HepG2 (cell line): Measurements from ENCODE around the gene LNX2. TPM values are rescaled to one million over a fixed set of nuclear protein-coding genes. Genes with fewer than 3 reads are reported as not detected.

Source experiments
- ATAC-seq: fragments of 200-7000 bp; cut with Tn5 transposase; 3 replicates; pipeline ENCODE4 v1.9.1; 2020; ENCODE audit warnings: mild to moderate bottlenecking, moderate library complexity
- BruUV-seq: library from RNA; stranded (reverse); fragments of 400-500 nt; replicated peaks from 2 replicates; lab custom pipeline; 2021; lab: Mats Ljungman, UMichigan
- CTCF ChIA-PET: fragments of 300-600 bp; formaldehyde crosslinking; extraction: SDS; loops from one replicate; lab custom pipeline; 2021; ENCODE audit warnings: low total read pairs, inconsistent platforms, low intra/inter-chr PET ratio; lab: Yijun Ruan, JAX
- POLR2A ChIA-PET: fragments of 350-600 bp; sonication (Branson Sonifier 250); formaldehyde crosslinking; loops from one replicate; lab custom pipeline; 2020; ENCODE audit warnings: antibody characterized with exemption, inconsistent platforms; lab: Yijun Ruan, JAX
- DNase-seq: peaks from one replicate; pipeline ENCODE4 v3.0.0-alpha.2; 2015; ENCODE audit warnings: low spot score
- FAIRE-seq: peaks from 3 replicates; lab custom pipeline; 2011; peaks lifted over from hg19 to GRCh38; lab: Jason Lieb, UNC
- H2AFZ ChIP-seq: one replicate; pipeline ENCODE4 v1.6.1; 2011; ENCODE audit warnings: low read length, inconsistent platforms
- H3K27ac ChIP-seq: fragments of 300-600 bp; 3 replicates; pipeline ENCODE4 v1.8.0; 2011; ENCODE audit warnings: mixed run types, mild to moderate bottlenecking, mixed read lengths, low read length, inconsistent platforms; ENCODE audit not compliant: insufficient read depth; ENCODE audit errors: extremely low read length
- H3K27me3 ChIP-seq, 2 experiments: fragments of 200-600 bp in 1 of 2; 2 replicates in 1 of 2; 3 replicates in 1 of 2; pipeline versions ENCODE4 v1.6.0 to v1.8.0; 2011; ENCODE audit warnings: low read length in 2 of 2, mild to moderate bottlenecking in 2 of 2, moderate library complexity in 2 of 2, inconsistent platforms in 1 of 2; ENCODE audit not compliant: insufficient read depth in 2 of 2, control insufficient read depth in 1 of 2
- H3K36me3 ChIP-seq, 2 experiments: fragments of 200-600 bp in 1 of 2; replicated peaks in 1 of 2; 2 replicates in 1 of 2; 3 replicates in 1 of 2; pipeline versions ENCODE4 v1.5.1 to v1.8.0; 2011; ENCODE audit warnings: low read length in 2 of 2, inconsistent platforms in 1 of 2; ENCODE audit not compliant: insufficient read depth in 2 of 2, control insufficient read depth in 1 of 2
- H3K4me1 ChIP-seq: 2 replicates; pipeline ENCODE4 v1.5.1; 2012; ENCODE audit warnings: low read length, inconsistent platforms; ENCODE audit not compliant: insufficient read depth
- H3K4me2 ChIP-seq: 2 replicates; pipeline ENCODE4 v1.6.0; 2011; ENCODE audit warnings: low read depth, low read length, inconsistent platforms
- H3K4me3 ChIP-seq, 3 experiments: fragments of 200-600 bp in 1 of 3; sonication (generic), shearing (Covaris generic) in 1 of 3; replicated peaks in 1 of 3; 2 replicates each; pipeline ENCODE4 v1.5.1; 2011 to 2016; ENCODE audit warnings: low read length in 3 of 3, inconsistent platforms in 2 of 3, low read depth in 2 of 3, mild to moderate bottlenecking in 2 of 3, control low read depth in 1 of 3, mixed read lengths in 1 of 3; ENCODE audit not compliant: insufficient read depth in 1 of 3
- H3K79me2 ChIP-seq: one replicate; pipeline ENCODE4 v1.6.1; 2011; ENCODE audit warnings: low read length, inconsistent platforms; ENCODE audit not compliant: insufficient read depth
- H3K9ac ChIP-seq: 2 replicates; pipeline ENCODE4 v1.6.0; 2011; ENCODE audit warnings: mild to moderate bottlenecking, low read depth, low read length, inconsistent platforms; ENCODE audit not compliant: insufficient read depth
- H3K9me3 ChIP-seq: 2 replicates; pipeline ENCODE4 v1.5.1; 2012; ENCODE audit warnings: mild to moderate bottlenecking, low read length
- H4K20me1 ChIP-seq: 2 replicates; pipeline ENCODE4 v1.6.0; 2011; ENCODE audit warnings: inconsistent platforms, mild to moderate bottlenecking, low read length, moderate library complexity; ENCODE audit not compliant: insufficient read depth
- EED ChIP-seq: sonication (generic); formaldehyde crosslinking; IDR thresholded peaks from 2 replicates; pipeline ENCODE4 v1.5.0; 2020; ENCODE audit warnings: mild to moderate bottlenecking, missing genetic modification reagents
- RFX5 ChIP-seq: IDR thresholded peaks from 2 replicates; pipeline ENCODE4 v1.6.1; 2011; ENCODE audit warnings: low read depth, low read length, improper control_type of control experiment
- STAT6 ChIP-seq: sonication (generic); formaldehyde crosslinking; IDR thresholded peaks from 2 replicates; pipeline ENCODE4 v1.4.0; 2020; ENCODE audit warnings: missing genetic modification reagents, mild to moderate bottlenecking, borderline replicate concordance
- ZBED4 ChIP-seq: sonication (generic); formaldehyde crosslinking; IDR thresholded peaks from 2 replicates; pipeline ENCODE4 v1.4.0; 2020; ENCODE audit warnings: missing genetic modification reagents, borderline replicate concordance
- ZNF383 ChIP-seq: sonication (generic); formaldehyde crosslinking; IDR thresholded peaks from 2 replicates; pipeline ENCODE4 v1.4.0; 2020; ENCODE audit warnings: missing genetic modification reagents, mild to moderate bottlenecking, borderline replicate concordance
- ZNF672 ChIP-seq: sonication (generic); formaldehyde crosslinking; IDR thresholded peaks from 2 replicates; pipeline ENCODE4 v1.8.1; 2022; ENCODE audit warnings: missing genetic modification reagents
- WGBS: methylation state at CpG from one replicate; pipeline ENCODE4 v1.1.6; 2017; ENCODE audit warnings: low lambda C conversion rate; 5-methylcytosine and 5-hydroxymethylcytosine counted together
- in situ Hi-C: cut with HindIII; loops from 2 replicates; pipeline ENCODE4 v1.10.0; 2017; ENCODE audit warnings: low pct_unique_long_range_greater_than_20kb; ENCODE audit not compliant: extremely low pct_ligation_motif_present
- intact Hi-C: fragments of 100-400 bp; cut with micrococcal nuclease; formaldehyde crosslinking; loops from one replicate; pipeline ENCODE4 v1.10.0; 2022; ENCODE audit not compliant: unreplicated experiment
- polyA plus RNA-seq, 8 experiments: library from polyadenylated mRNA; depleted of rRNA in 3 of 8; stranded (reverse) in 7 of 8; unstranded in 1 of 8; fragments of >200 nt; fragmentation: Illumina TruSeq in 4 of 8; extraction: Trizol in 4 of 8; gene quantifications; 2 replicates each; pipeline versions ENCODE4 v1.2.1 to v1.2.3, GENCODE V29; 2011 to 2016; ENCODE audit warnings: low read depth in 4 of 8, missing spikeins in 1 of 8, mixed read lengths in 1 of 8; ENCODE audit not compliant: insufficient read depth in 1 of 8
- total RNA-seq, 5 experiments: library from RNA; depleted of rRNA; stranded (reverse); fragments of >200 nt; fragmentation: Illumina TruSeq; extraction: Trizol; gene quantifications; 2 replicates each; pipeline ENCODE4 v1.2.3, GENCODE V29; 2016; ENCODE audit warnings: low read depth in 1 of 5

LNX2 gene
- total and polyA plus RNA-seq, 2 of the 13 experiments (the other 11 are each of a cell fraction or from before 2014, with no cell fraction given) = 9.2 to 9.7 TPM

GRCh38 chr13:27526516-27526915 lies 93.8 kb downstream of the LNX2 start:
- FAIRE-seq (no peak), ATAC-seq (no peak), DNase-seq (no peak)
- Histone ChIP-seq H3K4me1 (no peaks in the 10 kb centered on the region), H3K27ac (no peak overlapping the region), H3K27me3 (peaks cover 0 to 7% of the 10 kb centered on the region in 2 experiments; a peak in 2 of 5 replicates), H3K4me3 (no peak overlapping the region), H3K79me2 (no peaks in the 10 kb centered on the region), H3K9me3 (no peaks in the 10 kb centered on the region), H3K36me3 (no peaks in the 10 kb centered on the region), H3K9ac (no peak overlapping the region), H3K4me2 (no peak overlapping the region), H2AFZ (no peak overlapping the region), H4K20me1 (no peaks in the 10 kb centered on the region)
- TF ChIP-seq ZNF672 (CRISPR knock-in tag) = no peak
- TF ChIP-seq STAT6 (CRISPR knock-in tag) = no peak
- TF ChIP-seq ZNF383 = no peak
- TF ChIP-seq ZBED4 (CRISPR knock-in tag) = no peak
- TF ChIP-seq RFX5 = no peak
- TF ChIP-seq EED (CRISPR knock-in tag) = no peak
- intact Hi-C loops (no loop called here), in situ Hi-C loops (no loop called here)
- POLR2A ChIA-PET = no interaction called here
- CTCF ChIA-PET = no interaction called here
- BruUV-seq = no TSS peak
- 8% methylated on average over 3 of the region's 3 CpGs for WGBS
